ENCODE measurements around the gene SHISAL1.
A peak's percentile ranks its signal among the peaks of the same experiment; 100 is the strongest.

Gene SHISAL1

DNA sequence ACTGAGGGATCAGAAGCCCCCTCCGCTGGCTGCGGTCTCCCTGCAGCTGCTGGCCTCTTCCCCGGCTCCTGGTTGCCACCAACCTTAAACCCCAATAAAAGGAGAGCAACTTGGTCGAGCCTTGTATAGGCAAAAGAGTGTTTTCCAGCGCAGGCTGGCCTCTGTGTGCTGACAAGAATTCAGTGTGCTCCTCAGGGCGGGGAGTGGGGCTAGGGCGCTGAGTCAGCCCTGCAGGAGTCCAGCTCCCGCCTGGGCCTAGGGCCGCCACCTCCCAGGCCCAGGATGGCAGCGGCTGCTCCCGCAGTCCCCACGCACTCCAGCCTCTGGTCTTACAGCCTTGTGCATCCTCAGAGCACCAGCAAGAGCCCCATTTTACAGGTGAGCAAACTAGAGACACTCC is at the start of gene SHISAL1:
TSS of gene SHISAL1 (minus strand) at position 186 of the 400 bp plus-strand sequence. CDS start 12,006 bp downstream, outside the sequence.
- Mint-ChIP-seq H3K27me3 (no peaks in the 10 kb centered on the region), H3K4me1 (peaks cover 46% of the 10 kb centered on the region), H3K27ac (peak within 1 kb of the TSS in 1 of 2 donors; percentile 74), H3K9me3 (no peaks in the 10 kb centered on the region), H3K4me3 (peak within 1 kb of the TSS in 1 of 2 donors; percentile 8)
- DNase-seq (no peak), ATAC-seq (no peak)

DNA sequence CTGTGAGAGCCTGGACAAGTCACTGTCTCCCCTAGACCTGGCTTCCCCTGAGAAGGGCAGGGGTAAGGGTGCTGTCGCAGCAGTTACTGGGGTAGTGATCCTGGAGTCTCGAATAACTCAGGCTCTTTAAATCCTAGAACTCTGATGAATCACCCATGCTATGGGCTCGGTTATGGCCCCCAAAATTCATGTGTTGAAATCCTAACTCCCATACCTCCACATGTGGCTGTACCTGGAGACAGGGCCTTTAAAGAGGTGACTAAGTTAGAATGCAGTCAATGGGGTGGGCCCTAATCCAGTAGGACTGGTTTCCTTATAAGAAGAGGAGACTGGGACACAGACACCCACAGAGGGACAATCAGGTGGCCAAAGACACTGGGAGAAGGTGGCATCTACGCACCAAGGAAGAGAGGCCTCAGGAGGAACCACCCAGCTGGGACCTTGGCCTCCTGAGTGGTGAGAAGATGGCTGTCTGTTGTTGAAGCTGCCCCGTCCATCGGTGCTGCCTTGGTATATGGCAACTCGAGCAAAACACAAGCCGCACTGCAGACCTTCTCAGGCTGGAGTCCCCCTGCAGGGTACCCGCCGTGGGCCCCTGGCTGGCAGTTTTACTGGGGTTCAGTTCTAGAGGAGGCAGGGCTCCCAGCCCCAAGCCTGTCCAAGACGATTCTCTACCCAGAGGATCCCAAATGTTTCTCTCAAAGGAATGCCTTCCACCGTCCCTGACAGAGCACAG is 48.8 kb upstream of the SHISAL1 start:
- Mint-ChIP-seq H3K27me3 (peaks cover 29% of the 10 kb centered on the region), H3K9me3 (no peaks in the 10 kb centered on the region), H3K27ac (peak overlapping the region in 1 of 2 donors; percentile 14), H3K4me1 (peaks cover under 1% of the 10 kb centered on the region), H3K4me3 (no peak overlapping the region)
- no peak for DNase-seq
- no peak for ATAC-seq

- Mint-ChIP-seq H3K4me1 (no peaks in the 10 kb centered on the region), H3K27me3 (peaks cover 30% of the 10 kb centered on the region), H3K27ac (peak overlapping the region in 1 of 2 donors; percentile 13), H3K9me3 (no peaks in the 10 kb centered on the region), H3K4me3 (no peak overlapping the region)
- ATAC-seq, result no peak
- no peak for DNase-seq
These were observed 48.1 kb upstream of the SHISAL1 start for GRCh38 chr22:44360668-44361381.

- DNase-seq (no peak), ATAC-seq (no peak)
- Mint-ChIP-seq H3K4me1 (no peaks in the 10 kb centered on the region), H3K27ac (peak overlapping the region; percentile 13 to 67), H3K9me3 (no peaks in the 10 kb centered on the region), H3K27me3 (peaks cover 35% of the 10 kb centered on the region), H3K4me3 (no peak overlapping the region)
These were observed 47.5 kb upstream of the SHISAL1 start for GRCh38 chr22:44360306-44360667.

DNA sequence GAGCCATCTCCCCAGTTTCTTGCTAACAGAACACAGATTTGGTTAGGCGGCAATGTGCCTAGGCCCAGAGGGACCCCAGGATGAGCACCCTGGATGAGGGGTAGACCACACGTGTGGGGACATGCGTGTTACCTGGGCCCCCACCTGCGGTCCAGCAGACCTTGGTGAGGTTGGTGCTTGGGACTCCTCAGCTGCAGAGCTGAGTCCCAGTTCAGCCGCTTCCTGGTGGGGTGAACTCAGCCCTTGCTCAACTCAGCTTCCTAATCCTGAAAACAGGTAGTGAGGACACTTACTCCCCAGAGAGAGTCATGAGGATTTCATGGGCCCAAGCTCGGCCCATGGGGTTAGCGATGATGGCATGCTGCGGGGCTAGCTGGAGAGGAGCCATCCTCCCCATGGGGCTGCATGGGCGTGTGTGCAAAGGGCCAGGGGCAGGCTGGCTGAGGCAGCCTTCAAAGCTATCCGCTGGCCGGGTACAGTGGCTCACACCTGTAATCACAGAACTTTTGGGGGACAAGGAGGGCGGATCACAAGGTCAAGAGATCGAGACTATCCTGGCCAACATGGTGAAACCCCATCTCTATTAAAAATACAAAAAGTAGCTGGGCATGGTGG is 46.9 kb upstream of the SHISAL1 start:
- H3K4me1 Mint-ChIP-seq, result no peaks in the 10 kb centered on the region
- DNase-seq (no peak), ATAC-seq (no peak)
- peaks cover 42% of the 10 kb centered on the region for H3K27me3 Mint-ChIP-seq
- H3K9me3 Mint-ChIP-seq, result no peaks in the 10 kb centered on the region
- no peak overlapping the region for H3K27ac Mint-ChIP-seq
- H3K4me3 Mint-ChIP-seq, result no peak overlapping the region

- Mint-ChIP-seq H3K4me3 (no peak overlapping the region), H3K9me3 (no peaks in the 10 kb centered on the region), H3K27ac (peak overlapping the region in 1 of 2 donors; percentile 2), H3K4me1 (peaks cover 5% of the 10 kb centered on the region), H3K27me3 (peaks cover 49% of the 10 kb centered on the region)
- DNase-seq (no peak), ATAC-seq (no peak)
These were observed 46.1 kb upstream of the SHISAL1 start for GRCh38 chr22:44358709-44359440.

- Mint-ChIP-seq H3K27ac (no peak overlapping the region), H3K27me3 (peaks cover 58% of the 10 kb centered on the region), H3K4me3 (no peak overlapping the region), H3K4me1 (peaks cover 7% of the 10 kb centered on the region), H3K9me3 (no peaks in the 10 kb centered on the region)
- no peak for DNase-seq
- no peak for ATAC-seq
These were observed 45.3 kb upstream of the SHISAL1 start for GRCh38 chr22:44357966-44358465.

- ATAC-seq, result no peak
- H3K9me3 Mint-ChIP-seq, result no peaks in the 10 kb centered on the region
- DNase-seq, result no peak
- H3K27me3 Mint-ChIP-seq, result peaks cover 63% of the 10 kb centered on the region
- H3K27ac Mint-ChIP-seq, result no peak overlapping the region
- H3K4me3 Mint-ChIP-seq, result no peak overlapping the region
- H3K4me1 Mint-ChIP-seq, result peaks cover 13% of the 10 kb centered on the region
These were observed 44.7 kb upstream of the SHISAL1 start for GRCh38 chr22:44357296-44357965.

GRCh38 chr22:44355716-44356070 is 42.9 kb upstream of the SHISAL1 start:
- Mint-ChIP-seq H3K9me3 (no peaks in the 10 kb centered on the region), H3K4me1 (peaks cover 30% of the 10 kb centered on the region), H3K4me3 (no peak overlapping the region), H3K27me3 (peaks cover 73% of the 10 kb centered on the region), H3K27ac (peak overlapping the region in 1 of 2 donors; percentile 76)
- no peak for DNase-seq
- no peak for ATAC-seq

DNA sequence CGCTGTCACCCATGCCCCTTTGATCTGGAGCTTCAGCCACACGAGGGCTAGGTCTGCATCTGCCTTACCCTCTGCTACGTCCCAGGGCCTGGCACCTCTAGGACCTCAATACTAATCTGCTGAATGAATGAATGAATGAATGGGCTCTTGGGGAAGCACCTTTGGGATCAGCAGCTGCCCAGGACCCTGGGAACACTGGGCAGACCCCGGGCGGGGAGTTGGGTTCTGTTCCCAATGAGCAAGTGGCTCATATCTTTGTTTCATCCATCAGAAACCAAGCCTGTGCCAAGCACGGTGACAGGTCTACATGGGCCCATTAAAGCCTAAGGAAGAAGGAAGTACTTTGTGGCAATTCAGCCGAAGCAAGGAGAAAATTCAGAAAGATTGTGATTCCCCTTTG is 41.5 kb upstream of the SHISAL1 start:
- H3K27ac Mint-ChIP-seq, result no peak overlapping the region
- no peak for ATAC-seq
- no peak overlapping the region for H3K4me3 Mint-ChIP-seq
- H3K9me3 Mint-ChIP-seq, result no peaks in the 10 kb centered on the region
- peaks cover 37% of the 10 kb centered on the region for H3K4me1 Mint-ChIP-seq
- peaks cover 77% of the 10 kb centered on the region for H3K27me3 Mint-ChIP-seq
- no peak for DNase-seq

- ATAC-seq (no peak), DNase-seq (no peak)
- Mint-ChIP-seq H3K27ac (no peak overlapping the region), H3K4me3 (no peak overlapping the region), H3K4me1 (peaks cover 37% of the 10 kb centered on the region), H3K9me3 (no peaks in the 10 kb centered on the region), H3K27me3 (peaks cover 67% of the 10 kb centered on the region)
These were observed 40.3 kb upstream of the SHISAL1 start for GRCh38 chr22:44353041-44353440.

GRCh38 chr22:44352378-44353035 is 39.8 kb upstream of the SHISAL1 start:
- Mint-ChIP-seq H3K4me1 (peaks cover 37% of the 10 kb centered on the region), H3K9me3 (no peaks in the 10 kb centered on the region), H3K27ac (no peak overlapping the region), H3K27me3 (peaks cover 66% of the 10 kb centered on the region), H3K4me3 (no peak overlapping the region)
- no peak for DNase-seq
- ATAC-seq, result no peak

DNA sequence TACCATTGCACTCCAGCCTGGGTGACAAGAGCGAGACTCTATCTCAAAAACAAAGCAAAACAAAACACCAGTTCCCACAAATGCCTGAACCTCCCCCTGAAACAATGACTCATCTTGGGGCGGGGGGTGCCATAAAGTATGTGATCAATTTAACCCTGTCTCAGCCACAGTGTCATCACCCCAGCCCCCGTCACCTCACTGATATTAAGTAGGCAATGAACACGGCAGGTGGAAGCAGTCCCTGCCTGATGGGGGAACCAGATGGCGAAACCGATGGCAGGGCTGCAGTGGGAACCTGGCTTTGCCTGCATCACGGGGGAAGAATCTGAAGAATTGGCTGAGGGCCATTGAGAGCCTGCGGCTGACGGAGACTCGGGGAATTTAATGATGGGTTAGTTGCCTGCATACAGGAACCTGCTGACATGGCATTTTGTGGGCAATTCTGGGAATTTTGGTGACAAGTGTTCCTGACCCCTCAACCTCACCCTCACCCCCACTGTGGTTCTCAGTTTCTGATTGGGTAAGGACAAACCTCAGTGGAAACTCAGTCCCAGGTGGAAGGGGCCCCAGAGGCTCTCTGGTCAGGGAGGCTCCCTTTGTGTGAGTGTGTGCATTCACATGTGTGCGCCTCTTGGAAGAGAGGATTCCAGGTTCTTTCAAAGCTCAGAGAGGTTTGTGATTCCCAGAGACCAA is 39.1 kb upstream of the SHISAL1 start:
- H3K9me3 Mint-ChIP-seq, result no peaks in the 10 kb centered on the region
- H3K27me3 Mint-ChIP-seq, result peaks cover 65% of the 10 kb centered on the region
- peak overlapping the region; percentile 53 to 78 for H3K4me3 Mint-ChIP-seq
- peak; percentile 70 to 89 for DNase-seq
- peak; percentile 98 for ATAC-seq
- peak overlapping the region in 1 of 2 donors; percentile 78 for H3K27ac Mint-ChIP-seq
- H3K4me1 Mint-ChIP-seq, result peaks cover 37% of the 10 kb centered on the region

DNA sequence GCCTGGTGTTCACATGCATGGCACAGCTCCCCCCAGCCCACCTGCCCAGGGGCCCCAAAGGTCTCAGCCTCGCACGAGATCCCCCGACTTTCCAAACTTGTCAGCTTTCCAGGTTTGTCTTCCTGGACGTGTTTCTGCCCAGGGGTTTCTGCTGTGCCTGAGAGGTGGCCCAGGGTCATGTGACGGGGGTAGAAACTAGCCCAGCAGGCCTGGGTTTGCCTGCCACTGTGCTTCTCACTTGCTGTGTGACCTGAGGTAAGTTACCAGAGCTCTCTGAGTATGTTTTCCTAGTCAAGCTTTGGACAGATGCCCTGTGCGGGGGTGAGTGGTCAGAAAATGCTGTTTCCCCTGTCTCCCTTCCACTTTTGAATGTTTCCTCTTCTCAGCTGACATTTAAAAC is 38.3 kb upstream of the SHISAL1 start:
- Mint-ChIP-seq H3K9me3 (no peaks in the 10 kb centered on the region), H3K4me1 (peaks cover 37% of the 10 kb centered on the region), H3K27me3 (peaks cover 71% of the 10 kb centered on the region), H3K4me3 (peak overlapping the region; percentile 53 to 78), H3K27ac (peak overlapping the region in 1 of 2 donors; percentile 78)
- DNase-seq (no peak), ATAC-seq (no peak)

Data from stimulated activated naive CD8-positive, alpha-beta T cell treated with anti-CD3 and anti-CD28 coated beads, Interleukin-15, amount 100 ng/mL, for 72 hours (primary cell).